ENCODE data around the gene OXNAD1. TPM values are rescaled to one million over a fixed set of nuclear protein-coding genes. Genes with fewer than 3 reads are reported as not detected.

The OXNAD1 gene
- total RNA-seq, 1 donor from 2014 or later, result 10.0 TPM

Other genes with a start within 250 kb of the OXNAD1 start
- 29.1 and 98.9 TPM in 2 replicates for gene GALNT15, start 90.5 kb upstream of the OXNAD1 start, total RNA-seq
- gene DPH3, start 269 bp upstream of the OXNAD1 start, total RNA-seq, result 16.4 and 20.9 TPM in 2 replicates
- gene RFTN1, start 248.5 kb downstream of the OXNAD1 start, total RNA-seq, result 19.3 and 29.0 TPM in 2 replicates